A673 (cell line): ENCODE measurements around the gene SFMBT2.
"Not testable (repeated sequence)": the region's sequence is repeated elsewhere in the genome, so short reads cannot be mapped to it uniquely, and the experiment has no call there.

Experiments used
- EZH2 ChIP-seq: fragments of 200-600 bp; sonication (generic); IDR thresholded peaks from 2 replicates; pipeline ENCODE4 v1.6.1; 2017; ENCODE audit warnings: borderline replicate concordance, low read depth, mild to moderate bottlenecking, mixed read lengths, antibody characterized with exemption, low read length; ENCODE audit not compliant: poor library complexity, severe bottlenecking
- TF ChIP-seq, protein P1 (sequence below): fragments of 300-800, 200-600 bp; sonication (generic); conservative IDR thresholded peaks from 2 replicates; pipeline ENCODE4 v1.5.1; 2017; ENCODE audit warnings: low read depth, mild to moderate bottlenecking, antibody characterized with exemption, low read length, moderate library complexity, mixed read lengths

DNA sequence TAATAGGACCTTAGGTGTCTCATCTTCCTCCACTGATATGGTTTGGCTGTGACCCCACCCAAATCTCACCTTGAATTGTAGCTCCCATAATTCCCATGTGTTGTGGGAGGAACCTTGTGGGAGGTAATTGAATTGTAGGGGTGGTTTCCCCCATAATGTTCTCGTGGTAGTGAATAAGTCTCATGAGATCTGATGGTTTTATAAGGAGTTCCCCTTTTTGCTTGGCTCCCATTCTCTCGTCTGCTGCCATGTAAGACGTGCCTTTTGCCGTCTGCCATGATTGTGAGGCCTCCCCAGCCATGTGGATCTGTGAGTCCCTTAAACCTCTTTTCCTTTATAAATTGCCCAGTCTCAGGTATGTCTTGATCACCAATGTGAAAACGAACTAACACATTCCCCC, 220.1 kb downstream of the SFMBT2 start:
- not testable (repeated sequence) for TF ChIP-seq EZH2
- TF ChIP-seq, protein P1, sequence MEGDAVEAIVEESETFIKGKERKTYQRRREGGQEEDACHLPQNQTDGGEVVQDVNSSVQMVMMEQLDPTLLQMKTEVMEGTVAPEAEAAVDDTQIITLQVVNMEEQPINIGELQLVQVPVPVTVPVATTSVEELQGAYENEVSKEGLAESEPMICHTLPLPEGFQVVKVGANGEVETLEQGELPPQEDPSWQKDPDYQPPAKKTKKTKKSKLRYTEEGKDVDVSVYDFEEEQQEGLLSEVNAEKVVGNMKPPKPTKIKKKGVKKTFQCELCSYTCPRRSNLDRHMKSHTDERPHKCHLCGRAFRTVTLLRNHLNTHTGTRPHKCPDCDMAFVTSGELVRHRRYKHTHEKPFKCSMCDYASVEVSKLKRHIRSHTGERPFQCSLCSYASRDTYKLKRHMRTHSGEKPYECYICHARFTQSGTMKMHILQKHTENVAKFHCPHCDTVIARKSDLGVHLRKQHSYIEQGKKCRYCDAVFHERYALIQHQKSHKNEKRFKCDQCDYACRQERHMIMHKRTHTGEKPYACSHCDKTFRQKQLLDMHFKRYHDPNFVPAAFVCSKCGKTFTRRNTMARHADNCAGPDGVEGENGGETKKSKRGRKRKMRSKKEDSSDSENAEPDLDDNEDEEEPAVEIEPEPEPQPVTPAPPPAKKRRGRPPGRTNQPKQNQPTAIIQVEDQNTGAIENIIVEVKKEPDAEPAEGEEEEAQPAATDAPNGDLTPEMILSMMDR = not testable (repeated sequence)
